CD4-positive, alpha-beta T cell (primary cell): Measurements from ENCODE around the gene MIX23. TPM values are rescaled to one million over a fixed set of nuclear protein-coding genes. Genes with fewer than 3 reads are reported as not detected.

ENCODE experiments used
- ATAC-seq: fragments of 200-7000 bp; cut with Tn5 transposase; one replicate; pipeline ENCODE4 v1.10.0; 2022; ENCODE audit warnings: mild to moderate bottlenecking; ENCODE audit not compliant: poor library complexity
- CTCF ChIA-PET: fragments of 350-600 bp; sonication (Branson Sonifier 250); formaldehyde crosslinking; loops from one replicate; lab custom pipeline; 2021; ENCODE audit warnings: antibody characterized with exemption, inconsistent platforms; lab: Charles Lee
- POLR2A ChIA-PET: fragments of 350-600 bp; sonication (Branson Sonifier 250); formaldehyde crosslinking; loops from one replicate; lab custom pipeline; 2021; ENCODE audit warnings: antibody characterized with exemption, inconsistent platforms; lab: Charles Lee
- DNase-seq, 14 experiments: peaks; one replicate each; pipeline ENCODE4 v3.0.0-alpha.2; 2013 to 2020; ENCODE audit warnings: mixed read lengths in 2 of 14
- H3K27ac ChIP-seq, 2 donors: one replicate each; pipeline versions ENCODE4 v1.5.1 to v1.7.0; 2013; ENCODE audit warnings: low read length in 2 of 2, low read depth in 1 of 2, mild to moderate bottlenecking in 1 of 2
- H3K27me3 ChIP-seq, 2 experiments: 1 replicate in 1 of 2; 2 replicates in 1 of 2; pipeline versions ENCODE4 v1.6.1 to v1.7.0; 2013; ENCODE audit warnings: low read length in 2 of 2, control low read depth in 1 of 2, mild to moderate bottlenecking in 1 of 2, moderate library complexity in 1 of 2; ENCODE audit not compliant: insufficient read depth in 2 of 2, control insufficient read depth in 1 of 2
- H3K36me3 ChIP-seq: one replicate; pipeline ENCODE4 v1.6.1; 2013; ENCODE audit warnings: low read length, control low read depth; ENCODE audit not compliant: insufficient read depth
- H3K4me1 ChIP-seq: one replicate; pipeline ENCODE4 v1.6.1; 2013; ENCODE audit warnings: low read length, control low read depth; ENCODE audit not compliant: insufficient read depth
- H3K4me3 ChIP-seq: one replicate; pipeline ENCODE4 v1.5.1; 2013; ENCODE audit warnings: mild to moderate bottlenecking, low read length, moderate library complexity
- H3K9me3 ChIP-seq, 2 experiments: 1 replicate in 1 of 2; 2 replicates in 1 of 2; pipeline versions ENCODE4 v1.6.1 to v1.7.0; 2013; ENCODE audit warnings: low read length in 2 of 2, mild to moderate bottlenecking in 2 of 2, control low read depth in 1 of 2, moderate library complexity in 1 of 2; ENCODE audit not compliant: control insufficient read depth in 1 of 2, insufficient read depth in 1 of 2
- H3K27ac Mint-ChIP-seq: one replicate; pipeline ENCODE4 v1.8.0; 2020; ENCODE audit warnings: mixed read lengths
- H3K27me3 Mint-ChIP-seq: one replicate; pipeline ENCODE4 v1.8.0; 2021; ENCODE audit warnings: mixed read lengths
- H3K36me3 Mint-ChIP-seq: one replicate; pipeline ENCODE4 v1.8.0; 2021; ENCODE audit warnings: low read depth, mixed read lengths
- H3K4me1 Mint-ChIP-seq: one replicate; pipeline ENCODE4 v1.8.0; 2021; ENCODE audit warnings: low read depth, mixed read lengths
- H3K4me3 Mint-ChIP-seq: one replicate; pipeline ENCODE4 v1.8.0; 2020; ENCODE audit warnings: mild to moderate bottlenecking, mixed read lengths
- H3K9me3 Mint-ChIP-seq: one replicate; pipeline ENCODE4 v1.8.0; 2020; ENCODE audit warnings: mixed read lengths
- CTCF ChIP-seq: fragments of 200-600 bp; IDR thresholded peaks from one replicate; pipeline ENCODE4 v1.8.0; 2022; ENCODE audit warnings: antibody characterized with exemption, mild to moderate bottlenecking
- intact Hi-C, 2 experiments: fragments of 100-400 bp; cut with DNase I in 1 of 2; cut with micrococcal nuclease in 1 of 2; formaldehyde crosslinking; loops; one replicate each; pipeline versions ENCODE4 v1.15.1 to v1.9.0; 2023 to 2025; cut with DNase I, micrococcal nuclease
- total RNA-seq, 174 experiments: library from RNA in 2 of 174; stranded (reverse) in 2 of 174; gene quantifications; one replicate each; pipeline ENCODE4 v1.2.3 and lab custom pipeline; 2021 to 2026

The MIX23 gene
- total RNA-seq, 2 experiments from 2014 or later, result 12.4 to 17.5 TPM

GRCh38 chr3:122410639-122411038 is 27.6 kb upstream of the MIX23 start:
- H3K27ac Mint-ChIP-seq, result peak overlapping the region; percentile 1
- no peak overlapping the region for H3K4me3 ChIP-seq
- H3K36me3 Mint-ChIP-seq, result peaks cover 81% of the 10 kb centered on the region
- H3K9me3 ChIP-seq, result no peaks in the 10 kb centered on the region
- peaks cover 60% of the 10 kb centered on the region for H3K36me3 ChIP-seq
- intact Hi-C loops, result loop anchor here in 1 of 2 experiments (10.0 kb wide), 1 partner anchor 576 kb away; the partner anchor contains the start of genes EAF2 and IQCB1
- no peak for DNase-seq
- H3K27ac ChIP-seq, result no peak overlapping the region
- peaks cover 33% of the 10 kb centered on the region for H3K4me1 Mint-ChIP-seq
- no peaks in the 10 kb centered on the region for H3K9me3 Mint-ChIP-seq
- no peaks in the 10 kb centered on the region for H3K27me3 ChIP-seq
- no peak for TF ChIP-seq CTCF
- ChIA-PET POLR2A (interaction anchor here (1.7 kb wide), 1 partner anchor 26 kb away, joined by 6 read pairs; the partner anchor contains the start of gene FAM162A), CTCF (interaction anchor here (1.6 kb wide), 1 partner anchor 26 kb away, joined by 6 read pairs; the partner anchor contains the start of gene FAM162A)
- ATAC-seq, result no peak
- peaks cover 14% of the 10 kb centered on the region for H3K4me1 ChIP-seq
- H3K4me3 Mint-ChIP-seq, result no peak overlapping the region
- H3K27me3 Mint-ChIP-seq, result no peaks in the 10 kb centered on the region

- ATAC-seq (no peak), DNase-seq (no peak)
- TF ChIP-seq CTCF, result no peak
- intact Hi-C loops, result loop anchor here in 1 of 2 experiments (10.0 kb wide), 1 partner anchor 575 kb away; the partner anchor contains the start of genes EAF2 and IQCB1
- Histone ChIP-seq H3K9me3 (no peaks in the 10 kb centered on the region), H3K27me3 (no peaks in the 10 kb centered on the region), H3K27ac (no peak overlapping the region), H3K36me3 (peaks cover 66% of the 10 kb centered on the region), H3K4me3 (no peak overlapping the region), H3K4me1 (peaks cover 9% of the 10 kb centered on the region)
- H3K36me3 Mint-ChIP-seq, result peaks cover 81% of the 10 kb centered on the region
- POLR2A ChIA-PET, result no interaction called here
- peaks cover 28% of the 10 kb centered on the region for H3K4me1 Mint-ChIP-seq
- no peaks in the 10 kb centered on the region for H3K27me3 Mint-ChIP-seq
- H3K9me3 Mint-ChIP-seq, result no peaks in the 10 kb centered on the region
- no peak overlapping the region for H3K27ac Mint-ChIP-seq
- H3K4me3 Mint-ChIP-seq, result no peak overlapping the region
- CTCF ChIA-PET, result no interaction called here
Measured at GRCh38 chr3:122410111-122410510, 27.1 kb upstream of the MIX23 start.

- H3K36me3 Mint-ChIP-seq, result peaks cover 84% of the 10 kb centered on the region
- POLR2A ChIA-PET, result no interaction called here
Measured at GRCh38 chr3:122409446-122409845, 26.4 kb upstream of the MIX23 start.

More at GRCh38 chr3:122409446-122409845, 26.4 kb upstream of the MIX23 start:
- Histone ChIP-seq H3K4me3 (no peak overlapping the region), H3K4me1 (peaks cover 4% of the 10 kb centered on the region), H3K9me3 (no peaks in the 10 kb centered on the region), H3K27me3 (no peaks in the 10 kb centered on the region), H3K36me3 (peaks cover 72% of the 10 kb centered on the region), H3K27ac (no peak overlapping the region)
- CTCF ChIA-PET, result interaction anchor here (1.6 kb wide), 1 partner anchor 17 kb away, joined by 6 read pairs; no protein-coding TSS in a partner anchor
- Mint-ChIP-seq H3K4me1 (peaks cover 21% of the 10 kb centered on the region), H3K27ac (peak overlapping the region; percentile 6), H3K9me3 (no peaks in the 10 kb centered on the region), H3K4me3 (no peak overlapping the region), H3K27me3 (no peaks in the 10 kb centered on the region)
- no peak for ATAC-seq
- no peak for TF ChIP-seq CTCF
- DNase-seq, result no peak
- intact Hi-C loops, result no loop called here
